ENCODE measurements around the gene DNM3.

DNM3 gene

DNA sequence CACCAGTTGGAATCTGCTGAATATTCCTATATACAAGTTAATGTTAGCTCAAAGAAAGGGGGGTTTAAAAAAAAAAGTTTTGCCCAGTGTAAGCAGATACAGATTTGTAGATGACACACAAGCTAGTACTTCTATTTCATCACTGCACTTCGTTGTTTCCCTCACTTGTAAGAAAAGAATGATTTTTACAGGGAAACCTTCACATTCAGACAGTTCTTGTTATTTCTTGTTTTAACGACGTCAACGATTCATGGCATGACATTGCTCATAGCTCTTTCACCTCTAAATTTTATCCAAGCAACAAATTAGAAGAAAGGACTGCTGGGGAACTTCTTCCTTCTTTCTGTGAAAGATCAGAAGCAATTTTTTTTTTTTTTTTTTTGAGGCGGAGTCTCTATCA is 553.5 kb downstream of the DNM3 start:
- H3K4me1 ChIP-seq (ENCODE audit: control insufficient read depth in 1 of 2, insufficient read depth in 1 of 2, low read depth in 1 of 2, low read length in 1 of 2), result no peaks in the 10 kb centered on the region
- no peaks in the 10 kb centered on the region for H3K9me3 ChIP-seq
- no peaks in the 10 kb centered on the region for H3K36me3 ChIP-seq
- H3K27me3 ChIP-seq, result no peaks in the 10 kb centered on the region
- H3K4me3 ChIP-seq (ENCODE audit: low read depth in 1 of 2, low read length in 1 of 2), result no peak overlapping the region
- no peak overlapping the region for H3K27ac ChIP-seq
- TF ChIP-seq CTCF (IDR thresholded peaks at IDR 0.05), result no peak

GRCh38 chr1:172395576-172395975 is 554.3 kb downstream of the DNM3 start:
- Histone ChIP-seq H3K4me1 (ENCODE audit: control insufficient read depth in 1 of 2, insufficient read depth in 1 of 2, low read depth in 1 of 2, low read length in 1 of 2) (no peaks in the 10 kb centered on the region), H3K27me3 (no peaks in the 10 kb centered on the region), H3K27ac (no peak overlapping the region), H3K36me3 (no peaks in the 10 kb centered on the region), H3K4me3 (ENCODE audit: low read depth in 1 of 2, low read length in 1 of 2) (no peak overlapping the region), H3K9me3 (no peaks in the 10 kb centered on the region)
- TF ChIP-seq CTCF (IDR thresholded peaks at IDR 0.05), result no peak

DNA sequence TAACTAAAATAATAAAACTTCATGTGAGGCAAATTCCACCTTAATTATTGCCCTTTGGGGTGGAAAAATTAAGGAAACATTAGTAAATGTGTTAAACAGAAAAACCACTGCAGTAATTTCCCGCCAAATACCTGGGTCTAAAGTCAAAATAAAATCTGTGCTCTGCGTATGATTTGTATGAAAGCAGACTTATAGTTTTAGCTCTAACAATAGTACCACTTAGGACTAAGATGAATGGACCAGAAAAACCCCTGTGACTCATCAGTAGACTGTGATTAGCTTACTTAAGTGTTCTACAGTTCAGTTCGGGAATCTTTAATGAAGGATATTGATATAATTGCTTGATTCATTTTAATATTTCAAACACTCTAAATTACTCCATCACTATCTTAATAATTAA is 555.9 kb downstream of the DNM3 start:
- no peaks in the 10 kb centered on the region for H3K4me1 ChIP-seq (ENCODE audit: control insufficient read depth in 1 of 2, insufficient read depth in 1 of 2, low read depth in 1 of 2, low read length in 1 of 2)
- no peaks in the 10 kb centered on the region for H3K27me3 ChIP-seq
- no peaks in the 10 kb centered on the region for H3K9me3 ChIP-seq
- no peak for TF ChIP-seq CTCF (IDR thresholded peaks at IDR 0.05)
- H3K27ac ChIP-seq, result no peak overlapping the region
- no peak overlapping the region for H3K4me3 ChIP-seq (ENCODE audit: low read depth in 1 of 2, low read length in 1 of 2)
- no peaks in the 10 kb centered on the region for H3K36me3 ChIP-seq

DNA sequence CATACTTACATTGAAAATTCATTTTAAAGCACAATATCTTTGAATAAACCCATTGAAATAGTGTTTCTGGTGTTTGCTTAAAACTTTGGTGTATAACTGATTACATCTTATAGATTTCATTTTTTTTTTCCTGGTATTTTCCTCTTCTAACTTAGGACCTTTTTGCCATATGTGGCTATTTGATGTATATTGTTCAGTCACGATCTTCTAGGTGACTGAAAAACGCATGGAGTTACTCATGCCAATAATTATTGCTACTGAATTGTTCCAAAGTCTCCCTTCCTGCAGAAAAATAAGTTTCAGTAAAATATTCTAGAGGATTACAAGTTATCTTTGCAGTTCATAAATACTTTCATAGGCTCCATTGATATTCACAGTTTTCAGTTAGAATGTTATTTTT is 556.3 kb downstream of the DNM3 start:
- Histone ChIP-seq H3K4me1 (ENCODE audit: control insufficient read depth in 1 of 2, insufficient read depth in 1 of 2, low read depth in 1 of 2, low read length in 1 of 2) (no peaks in the 10 kb centered on the region), H3K36me3 (no peaks in the 10 kb centered on the region)
- TF ChIP-seq CTCF (IDR thresholded peaks at IDR 0.05), result no peak

DNA sequence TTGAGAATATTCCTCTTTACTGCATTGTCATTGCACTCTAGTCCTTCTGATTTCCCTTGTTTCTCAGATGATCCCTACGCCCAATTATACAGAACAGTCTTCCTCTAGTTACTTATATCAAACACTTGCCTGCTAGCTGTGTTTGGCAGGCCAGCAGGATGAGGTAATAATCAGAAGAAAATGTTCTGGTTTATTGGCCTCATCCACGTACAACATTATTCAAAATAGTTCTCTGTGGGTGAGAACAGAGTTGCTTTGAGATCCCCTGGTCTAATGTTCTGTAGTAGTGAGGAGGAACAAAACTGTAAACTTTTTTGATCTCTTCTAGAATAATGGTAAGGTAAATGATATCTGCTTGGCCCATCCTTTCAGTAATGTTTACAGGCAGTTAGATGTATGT is 556.9 kb downstream of the DNM3 start:
- no peaks in the 10 kb centered on the region for H3K27me3 ChIP-seq
- H3K4me1 ChIP-seq (ENCODE audit: control insufficient read depth in 1 of 2, insufficient read depth in 1 of 2, low read depth in 1 of 2, low read length in 1 of 2), result no peaks in the 10 kb centered on the region
- H3K4me3 ChIP-seq (ENCODE audit: low read depth in 1 of 2, low read length in 1 of 2), result no peak overlapping the region

More for the DNA sequence above, 556.3 kb downstream of the DNM3 start:
- Histone ChIP-seq H3K9me3 (no peaks in the 10 kb centered on the region), H3K27ac (no peak overlapping the region), H3K27me3 (no peaks in the 10 kb centered on the region), H3K4me3 (ENCODE audit: low read depth in 1 of 2, low read length in 1 of 2) (no peak overlapping the region)

More for the DNA sequence above, 556.9 kb downstream of the DNM3 start:
- Histone ChIP-seq H3K27ac (no peak overlapping the region), H3K36me3 (no peaks in the 10 kb centered on the region), H3K9me3 (no peaks in the 10 kb centered on the region)
- TF ChIP-seq CTCF (IDR thresholded peaks at IDR 0.05), result no peak

Data from neutrophil (primary cell).